Measurements from ENCODE around the gene EYS.

The EYS gene

GRCh38 chr6:63677282-63677681 lies 2029.7 kb downstream of the EYS start:
- Histone ChIP-seq H3K36me3 (ENCODE audit: insufficient read depth, insufficient read length, low read length) (peaks cover 12% of the 10 kb centered on the region), H3K4me1 (ENCODE audit: insufficient read depth, insufficient read length) (no peaks in the 10 kb centered on the region), H3K27me3 (ENCODE audit: insufficient read depth, insufficient read length) (no peaks in the 10 kb centered on the region), H3K9me3 (ENCODE audit: insufficient read depth, low read length) (no peaks in the 10 kb centered on the region), H3K4me3 (ENCODE audit: insufficient read length, low read depth) (no peak overlapping the region), H3K9ac (ENCODE audit: insufficient read length, low read depth) (no peak overlapping the region)
- TF ChIP-seq YY1 (IDR thresholded peaks at IDR 0.05; ENCODE audit: insufficient read depth, insufficient read length) (no peak), SUZ12 (IDR thresholded peaks at IDR 0.05; ENCODE audit: extremely low read depth, insufficient read depth, insufficient read length) (no peak), ZNF274 (IDR thresholded peaks at IDR 0.05; ENCODE audit: low read depth, low read length) (no peak)
- no peak for DNase-seq (ENCODE audit: low read depth, low spot score)

- no peak for TF ChIP-seq YY1 (IDR thresholded peaks at IDR 0.05; ENCODE audit: insufficient read depth, insufficient read length)
- TF ChIP-seq ZNF274 (IDR thresholded peaks at IDR 0.05; ENCODE audit: low read depth, low read length), result no peak
- TF ChIP-seq SUZ12 (IDR thresholded peaks at IDR 0.05; ENCODE audit: extremely low read depth, insufficient read depth, insufficient read length), result no peak
- H3K4me3 ChIP-seq (ENCODE audit: insufficient read length, low read depth), result no peak overlapping the region
Measured at GRCh38 chr6:63676412-63677114, 2030.5 kb downstream of the EYS start.

GRCh38 chr6:63675138-63675537 lies 2031.9 kb downstream of the EYS start:
- H3K9ac ChIP-seq (ENCODE audit: insufficient read length, low read depth), result no peak overlapping the region
- no peaks in the 10 kb centered on the region for H3K9me3 ChIP-seq (ENCODE audit: insufficient read depth, low read length)
- no peak overlapping the region for H3K4me3 ChIP-seq (ENCODE audit: insufficient read length, low read depth)
- peaks cover 8% of the 10 kb centered on the region for H3K36me3 ChIP-seq (ENCODE audit: insufficient read depth, insufficient read length, low read length)
- no peak for TF ChIP-seq YY1 (IDR thresholded peaks at IDR 0.05; ENCODE audit: insufficient read depth, insufficient read length)
- no peak for TF ChIP-seq SUZ12 (IDR thresholded peaks at IDR 0.05; ENCODE audit: extremely low read depth, insufficient read depth, insufficient read length)
- TF ChIP-seq ZNF274 (IDR thresholded peaks at IDR 0.05; ENCODE audit: low read depth, low read length), result no peak
- no peak for DNase-seq (ENCODE audit: low read depth, low spot score)
- no peaks in the 10 kb centered on the region for H3K4me1 ChIP-seq (ENCODE audit: insufficient read depth, insufficient read length)
- H3K27me3 ChIP-seq (ENCODE audit: insufficient read depth, insufficient read length), result no peaks in the 10 kb centered on the region

More at GRCh38 chr6:63676412-63677114, 2030.5 kb downstream of the EYS start:
- peaks cover 12% of the 10 kb centered on the region for H3K36me3 ChIP-seq (ENCODE audit: insufficient read depth, insufficient read length, low read length)
- no peaks in the 10 kb centered on the region for H3K9me3 ChIP-seq (ENCODE audit: insufficient read depth, low read length)
- H3K27me3 ChIP-seq (ENCODE audit: insufficient read depth, insufficient read length), result no peaks in the 10 kb centered on the region
- no peak for DNase-seq (ENCODE audit: low read depth, low spot score)
- H3K4me1 ChIP-seq (ENCODE audit: insufficient read depth, insufficient read length), result no peaks in the 10 kb centered on the region
- no peak overlapping the region for H3K9ac ChIP-seq (ENCODE audit: insufficient read length, low read depth)

- Histone ChIP-seq H3K4me3 (ENCODE audit: insufficient read length, low read depth) (no peak overlapping the region), H3K36me3 (ENCODE audit: insufficient read depth, insufficient read length, low read length) (peaks cover 4% of the 10 kb centered on the region), H3K9ac (ENCODE audit: insufficient read length, low read depth) (no peak overlapping the region), H3K4me1 (ENCODE audit: insufficient read depth, insufficient read length) (no peaks in the 10 kb centered on the region), H3K27me3 (ENCODE audit: insufficient read depth, insufficient read length) (no peaks in the 10 kb centered on the region), H3K9me3 (ENCODE audit: insufficient read depth, low read length) (no peaks in the 10 kb centered on the region)
- no peak for TF ChIP-seq SUZ12 (IDR thresholded peaks at IDR 0.05; ENCODE audit: extremely low read depth, insufficient read depth, insufficient read length)
- TF ChIP-seq ZNF274 (IDR thresholded peaks at IDR 0.05; ENCODE audit: low read depth, low read length), result no peak
- no peak for TF ChIP-seq YY1 (IDR thresholded peaks at IDR 0.05; ENCODE audit: insufficient read depth, insufficient read length)
- no peak for DNase-seq (ENCODE audit: low read depth, low spot score)
Measured at GRCh38 chr6:63674635-63675034, 2032.4 kb downstream of the EYS start.

- Histone ChIP-seq H3K4me1 (ENCODE audit: insufficient read depth, insufficient read length) (no peaks in the 10 kb centered on the region), H3K36me3 (ENCODE audit: insufficient read depth, insufficient read length, low read length) (peaks cover 4% of the 10 kb centered on the region), H3K27me3 (ENCODE audit: insufficient read depth, insufficient read length) (no peaks in the 10 kb centered on the region), H3K9me3 (ENCODE audit: insufficient read depth, low read length) (no peaks in the 10 kb centered on the region), H3K4me3 (ENCODE audit: insufficient read length, low read depth) (no peak overlapping the region), H3K9ac (ENCODE audit: insufficient read length, low read depth) (no peak overlapping the region)
- no peak for TF ChIP-seq SUZ12 (IDR thresholded peaks at IDR 0.05; ENCODE audit: extremely low read depth, insufficient read depth, insufficient read length)
- TF ChIP-seq ZNF274 (IDR thresholded peaks at IDR 0.05; ENCODE audit: low read depth, low read length), result no peak
- no peak for TF ChIP-seq YY1 (IDR thresholded peaks at IDR 0.05; ENCODE audit: insufficient read depth, insufficient read length)
- DNase-seq (ENCODE audit: low read depth, low spot score), result no peak
Measured at GRCh38 chr6:63673692-63674091, 2033.3 kb downstream of the EYS start.

GRCh38 chr6:63672582-63673129 lies 2034.4 kb downstream of the EYS start:
- Histone ChIP-seq H3K9ac (ENCODE audit: insufficient read length, low read depth) (no peak overlapping the region), H3K27me3 (ENCODE audit: insufficient read depth, insufficient read length) (no peaks in the 10 kb centered on the region), H3K4me1 (ENCODE audit: insufficient read depth, insufficient read length) (no peaks in the 10 kb centered on the region), H3K36me3 (ENCODE audit: insufficient read depth, insufficient read length, low read length) (peaks cover 4% of the 10 kb centered on the region), H3K4me3 (ENCODE audit: insufficient read length, low read depth) (no peak overlapping the region), H3K9me3 (ENCODE audit: insufficient read depth, low read length) (no peaks in the 10 kb centered on the region)
- TF ChIP-seq ZNF274 (IDR thresholded peaks at IDR 0.05; ENCODE audit: low read depth, low read length), result no peak
- TF ChIP-seq YY1 (IDR thresholded peaks at IDR 0.05; ENCODE audit: insufficient read depth, insufficient read length), result no peak
- no peak for TF ChIP-seq SUZ12 (IDR thresholded peaks at IDR 0.05; ENCODE audit: extremely low read depth, insufficient read depth, insufficient read length)
- DNase-seq (ENCODE audit: low read depth, low spot score), result no peak

- Histone ChIP-seq H3K36me3 (ENCODE audit: insufficient read depth, insufficient read length, low read length) (peaks cover 4% of the 10 kb centered on the region), H3K9me3 (ENCODE audit: insufficient read depth, low read length) (no peaks in the 10 kb centered on the region), H3K4me3 (ENCODE audit: insufficient read length, low read depth) (no peak overlapping the region), H3K4me1 (ENCODE audit: insufficient read depth, insufficient read length) (no peaks in the 10 kb centered on the region), H3K9ac (ENCODE audit: insufficient read length, low read depth) (no peak overlapping the region), H3K27me3 (ENCODE audit: insufficient read depth, insufficient read length) (no peaks in the 10 kb centered on the region)
- TF ChIP-seq ZNF274 (IDR thresholded peaks at IDR 0.05; ENCODE audit: low read depth, low read length) (no peak), YY1 (IDR thresholded peaks at IDR 0.05; ENCODE audit: insufficient read depth, insufficient read length) (no peak), SUZ12 (IDR thresholded peaks at IDR 0.05; ENCODE audit: extremely low read depth, insufficient read depth, insufficient read length) (no peak)
- no peak for DNase-seq (ENCODE audit: low read depth, low spot score)
Measured at GRCh38 chr6:63671098-63671754, 2035.8 kb downstream of the EYS start.
